HG02840 (cell line): Measurements from ENCODE around the gene RMDN3.
A peak's percentile ranks its signal among the peaks of the same experiment; 100 is the strongest.

ENCODE experiments used
- ATAC-seq: cut with Tn5 transposase; IDR thresholded peaks from one replicate; pipeline ENCODE4 v1.9.1; 2021; ENCODE audit warnings: mild to moderate bottlenecking, moderate library complexity, moderate number of reproducible peaks; ENCODE audit not compliant: unreplicated experiment, low FRiP score

The RMDN3 gene

GRCh38 chr15:40696228-40696627 lies 58.8 kb downstream of the RMDN3 start:
- ATAC-seq = no peak

GRCh38 chr15:40695469-40695890 lies 59.6 kb downstream of the RMDN3 start:
- ATAC-seq = peak; percentile 34

GRCh38 chr15:40694688-40695468 lies 60.2 kb downstream of the RMDN3 start, which contains the start of gene RAD51:
Gene RAD51, plus strand, starts transcription at chr15:40695174. Its CDS starts 3,585 bp downstream, at chr15:40698759.
- peak; percentile 84 for ATAC-seq

DNA sequence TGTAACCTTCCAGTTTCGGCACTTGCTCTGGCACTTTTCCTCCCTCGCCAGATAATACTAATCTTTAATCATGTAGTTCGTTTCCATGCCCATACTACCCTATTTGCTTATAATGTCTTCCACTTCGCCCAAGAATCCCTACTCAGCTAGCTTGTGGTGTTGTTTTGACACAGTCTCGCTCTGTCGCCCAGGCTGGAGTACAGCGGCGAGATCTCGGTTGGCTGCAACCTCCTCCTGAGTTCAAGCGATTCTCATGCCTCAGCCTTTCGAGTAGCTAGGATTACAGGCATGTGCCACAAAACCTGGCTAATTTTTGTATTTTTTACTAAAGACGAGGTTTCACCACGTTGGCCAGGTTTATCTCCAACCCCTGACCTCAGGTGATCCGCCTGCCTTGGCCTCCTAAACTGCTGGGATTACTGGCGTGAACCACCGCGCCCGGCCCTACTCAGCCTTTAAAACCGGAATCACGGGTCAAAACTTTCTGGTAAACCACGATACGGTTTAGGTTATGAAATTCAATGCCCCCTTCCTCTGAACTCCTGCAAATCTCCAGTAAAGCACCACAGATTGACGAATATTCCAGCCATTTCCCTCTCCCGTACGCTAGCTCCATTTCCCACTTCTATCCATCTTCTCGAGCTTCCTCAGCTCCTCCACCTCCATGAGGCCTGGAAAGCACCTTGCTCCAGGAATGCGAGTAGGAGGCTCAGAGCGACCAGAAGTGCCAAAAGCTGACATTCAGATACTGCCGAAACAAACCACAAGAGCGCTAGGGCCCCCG lies 61.0 kb downstream of the RMDN3 start:
- no peak for ATAC-seq

DNA sequence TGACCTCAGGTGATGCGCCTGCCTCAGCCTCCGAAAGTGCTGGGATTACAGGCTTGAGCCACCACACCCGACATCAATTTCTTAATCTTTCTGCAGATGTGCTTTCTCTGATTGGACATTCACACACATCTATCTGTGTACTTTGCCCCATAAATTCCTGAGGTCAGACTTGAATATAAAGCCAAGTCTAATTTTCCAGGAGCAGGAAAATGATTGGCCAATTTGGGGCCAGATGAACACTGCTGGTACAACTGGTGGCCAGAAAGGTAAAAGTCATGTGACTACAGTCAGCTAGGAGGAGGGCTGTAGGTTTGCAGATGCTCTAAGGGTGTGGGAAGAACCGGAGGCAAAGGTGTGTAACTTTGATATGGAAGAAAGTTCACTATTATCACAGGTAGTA lies 63.3 kb downstream of the RMDN3 start:
- no peak for ATAC-seq

GRCh38 chr15:40688932-40689799 lies 65.9 kb downstream of the RMDN3 start:
- ATAC-seq = no peak
